Activated naive CD4-positive, alpha-beta T cell treated with anti-CD3 and anti-CD28 coated beads, Interleukin-2, amount 50 U/mL, for 72 hours (primary cell): ENCODE data around the gene IFNA13. TPM values are rescaled to one million over a fixed set of nuclear protein-coding genes. Genes with fewer than 3 reads are reported as not detected.

Source experiments
- ATAC-seq, 2 donors: fragments of 150-1000 bp; cut with Tn5 transposase; 2 replicates each; pipeline ENCODE4 v1.10.0; 2021; ENCODE audit warnings: mild to moderate bottlenecking in 2 of 2, moderate library complexity in 2 of 2
- DNase-seq, 2 donors: peaks; one replicate each; pipeline ENCODE4 v3.0.0; 2021 to 2022; ENCODE audit warnings: low spot score in 2 of 2
- H3K27ac Mint-ChIP-seq, 2 donors: one replicate each; pipeline ENCODE4 v1.8.0; 2022; ENCODE audit warnings: mild to moderate bottlenecking in 2 of 2, mixed read lengths in 2 of 2
- H3K36me3 Mint-ChIP-seq, 2 donors: one replicate each; pipeline ENCODE4 v1.8.0; 2022; ENCODE audit warnings: mixed read lengths in 2 of 2
- H3K9me3 Mint-ChIP-seq, 2 donors: one replicate each; pipeline ENCODE4 v1.8.0; 2022; ENCODE audit warnings: mixed read lengths in 2 of 2
- total RNA-seq, 2 donors: library from RNA; stranded (reverse); gene quantifications; one replicate each; pipeline ENCODE4 v1.2.3, GENCODE V29; 2022

The IFNA13 gene
- total RNA-seq: not detected

DNA sequence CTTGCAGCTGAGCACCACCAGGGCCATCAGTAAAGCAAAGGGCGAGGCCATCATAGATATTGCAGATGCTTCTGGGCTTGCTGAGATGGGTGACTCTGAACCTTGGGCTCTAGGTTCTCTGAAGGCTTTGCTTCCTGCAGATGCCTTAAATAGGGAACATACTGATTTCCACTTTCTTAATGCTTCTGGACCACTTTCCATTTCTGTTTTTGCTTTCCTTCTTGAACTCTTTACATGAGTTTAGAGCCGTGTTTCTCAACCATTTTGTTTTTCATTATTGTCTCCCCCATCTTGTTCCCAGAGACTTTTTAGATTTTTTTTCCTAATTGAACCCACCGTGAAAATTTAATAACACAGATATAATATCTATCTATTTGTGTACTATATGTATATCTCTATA is at the start of gene IFNA13:
Gene IFNA13, minus strand, starts transcription at position 101 of the 400 bp plus-strand sequence. Its CDS starts 47 bp downstream, at position 54.
- Mint-ChIP-seq H3K27ac (no peak within 1 kb of the TSS), H3K36me3 (no peaks in the 10 kb centered on the region), H3K9me3 (no peaks in the 10 kb centered on the region)
- ATAC-seq (no peak), DNase-seq (no peak)

- ATAC-seq (no peak), DNase-seq (no peak)
- Mint-ChIP-seq H3K27ac (no peak overlapping the region), H3K36me3 (no peaks in the 10 kb centered on the region), H3K9me3 (no peaks in the 10 kb centered on the region)
These were observed 47.8 kb upstream of the IFNA13 start for GRCh38 chr9:21415493-21416267.

GRCh38 chr9:21414220-21414940 is 46.5 kb upstream of the IFNA13 start:
- ATAC-seq (no peak), DNase-seq (no peak)
- Mint-ChIP-seq H3K36me3 (no peaks in the 10 kb centered on the region), H3K9me3 (no peaks in the 10 kb centered on the region), H3K27ac (no peak overlapping the region)

- DNase-seq (no peak), ATAC-seq (peak; percentile 53 to 73)
- no peaks in the 10 kb centered on the region for H3K36me3 Mint-ChIP-seq
- no peak overlapping the region for H3K27ac Mint-ChIP-seq
- no peaks in the 10 kb centered on the region for H3K9me3 Mint-ChIP-seq
These were observed 45.8 kb upstream of the IFNA13 start for GRCh38 chr9:21413624-21414023.

- H3K36me3 Mint-ChIP-seq: no peaks in the 10 kb centered on the region
- DNase-seq: no peak
- no peak overlapping the region for H3K27ac Mint-ChIP-seq
- ATAC-seq: no peak
- no peaks in the 10 kb centered on the region for H3K9me3 Mint-ChIP-seq
These were observed 45.3 kb upstream of the IFNA13 start for GRCh38 chr9:21413151-21413550.

- Mint-ChIP-seq H3K9me3 (no peaks in the 10 kb centered on the region), H3K27ac (no peak overlapping the region), H3K36me3 (no peaks in the 10 kb centered on the region)
- no peak for ATAC-seq
- DNase-seq: no peak
These were observed 44.2 kb upstream of the IFNA13 start for GRCh38 chr9:21412107-21412506.

DNA sequence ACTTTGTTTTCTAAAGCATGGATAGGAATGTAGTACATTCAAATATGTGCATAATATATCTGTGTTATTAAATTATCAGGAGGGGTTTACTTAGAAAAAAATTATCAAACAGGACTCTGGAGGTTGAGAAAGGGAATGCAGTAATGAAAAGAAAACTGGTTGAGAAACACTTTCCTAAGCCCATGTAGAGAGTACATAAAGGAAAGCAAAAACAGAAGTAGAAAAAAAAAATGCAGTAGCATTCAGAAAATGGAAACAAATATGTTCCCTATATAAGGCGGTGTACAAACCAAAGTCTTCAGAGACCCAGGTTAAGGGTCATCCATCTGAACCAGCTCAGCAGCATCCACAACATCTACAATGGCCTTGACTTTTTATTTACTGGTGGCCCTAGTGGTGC is 41.0 kb upstream of the IFNA13 start, which contains the start of gene IFNA8:
Gene IFNA8, plus strand, starts transcription at position 301 of the 400 bp plus-strand sequence. Its CDS starts 60 bp downstream, at position 361.
- H3K9me3 Mint-ChIP-seq: no peaks in the 10 kb centered on the region
- no peak for DNase-seq
- H3K27ac Mint-ChIP-seq: no peak within 1 kb of the TSS
- H3K36me3 Mint-ChIP-seq: no peaks in the 10 kb centered on the region
- ATAC-seq: no peak

DNA sequence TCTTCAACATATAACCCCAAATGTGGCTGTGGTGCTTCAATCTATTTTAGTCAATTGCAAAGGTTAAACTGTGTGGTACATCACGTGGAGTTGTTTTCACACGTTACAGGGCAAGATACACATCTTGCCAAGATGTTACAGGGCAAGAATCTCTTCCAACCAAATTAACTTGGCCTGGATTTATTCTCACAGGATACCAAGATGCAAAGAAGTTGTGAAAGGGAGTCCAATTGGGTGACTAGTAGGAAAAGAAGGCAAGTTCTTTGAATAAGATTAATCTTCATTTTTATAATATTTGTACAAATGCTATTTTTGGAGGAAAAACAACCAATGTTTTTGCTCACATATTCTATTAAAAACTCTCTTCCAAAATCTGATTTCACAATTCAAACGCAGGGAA is 36.3 kb upstream of the IFNA13 start:
- Mint-ChIP-seq H3K9me3 (peaks cover 0 to 6% of the 10 kb centered on the region in 2 donors), H3K36me3 (no peaks in the 10 kb centered on the region), H3K27ac (no peak overlapping the region)
- no peak for DNase-seq
- ATAC-seq: no peak

GRCh38 chr9:21402386-21403251 is 34.8 kb upstream of the IFNA13 start:
- Mint-ChIP-seq H3K9me3 (peaks cover 0 to 6% of the 10 kb centered on the region in 2 donors), H3K27ac (no peak overlapping the region), H3K36me3 (no peaks in the 10 kb centered on the region)
- DNase-seq (peak in 1 of 2 donors; percentile 10), ATAC-seq (peak; percentile 22 to 58)

DNA sequence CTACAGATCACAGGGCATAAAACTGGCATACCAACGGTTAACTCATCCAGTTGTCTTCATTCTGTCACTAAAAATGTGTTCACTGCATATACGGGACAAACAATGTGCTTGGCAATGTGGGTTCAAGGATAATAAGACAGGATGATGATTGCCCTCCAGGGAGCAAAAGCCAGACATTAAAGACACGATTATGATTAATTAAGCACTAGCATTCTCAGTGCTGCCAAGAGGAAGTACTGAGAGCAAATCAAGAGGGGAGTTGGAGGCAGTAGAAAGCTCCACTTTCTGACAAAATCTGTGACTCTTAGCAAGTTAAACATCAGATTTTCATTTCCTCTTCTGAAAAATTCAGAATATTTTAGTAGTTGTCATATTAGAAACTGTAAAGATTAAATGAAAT is 32.1 kb upstream of the IFNA13 start:
- Mint-ChIP-seq H3K9me3 (peaks cover 0 to 6% of the 10 kb centered on the region in 2 donors), H3K36me3 (no peaks in the 10 kb centered on the region)
- no peak for ATAC-seq

GRCh38 chr9:21398955-21399489 is 31.2 kb upstream of the IFNA13 start:
- Mint-ChIP-seq H3K27ac (no peak overlapping the region), H3K36me3 (no peaks in the 10 kb centered on the region), H3K9me3 (peaks cover 0 to 6% of the 10 kb centered on the region in 2 donors)
- DNase-seq: no peak
- no peak for ATAC-seq

More for the DNA sequence above, 32.1 kb upstream of the IFNA13 start:
- no peak for DNase-seq
- no peak overlapping the region for H3K27ac Mint-ChIP-seq

DNA sequence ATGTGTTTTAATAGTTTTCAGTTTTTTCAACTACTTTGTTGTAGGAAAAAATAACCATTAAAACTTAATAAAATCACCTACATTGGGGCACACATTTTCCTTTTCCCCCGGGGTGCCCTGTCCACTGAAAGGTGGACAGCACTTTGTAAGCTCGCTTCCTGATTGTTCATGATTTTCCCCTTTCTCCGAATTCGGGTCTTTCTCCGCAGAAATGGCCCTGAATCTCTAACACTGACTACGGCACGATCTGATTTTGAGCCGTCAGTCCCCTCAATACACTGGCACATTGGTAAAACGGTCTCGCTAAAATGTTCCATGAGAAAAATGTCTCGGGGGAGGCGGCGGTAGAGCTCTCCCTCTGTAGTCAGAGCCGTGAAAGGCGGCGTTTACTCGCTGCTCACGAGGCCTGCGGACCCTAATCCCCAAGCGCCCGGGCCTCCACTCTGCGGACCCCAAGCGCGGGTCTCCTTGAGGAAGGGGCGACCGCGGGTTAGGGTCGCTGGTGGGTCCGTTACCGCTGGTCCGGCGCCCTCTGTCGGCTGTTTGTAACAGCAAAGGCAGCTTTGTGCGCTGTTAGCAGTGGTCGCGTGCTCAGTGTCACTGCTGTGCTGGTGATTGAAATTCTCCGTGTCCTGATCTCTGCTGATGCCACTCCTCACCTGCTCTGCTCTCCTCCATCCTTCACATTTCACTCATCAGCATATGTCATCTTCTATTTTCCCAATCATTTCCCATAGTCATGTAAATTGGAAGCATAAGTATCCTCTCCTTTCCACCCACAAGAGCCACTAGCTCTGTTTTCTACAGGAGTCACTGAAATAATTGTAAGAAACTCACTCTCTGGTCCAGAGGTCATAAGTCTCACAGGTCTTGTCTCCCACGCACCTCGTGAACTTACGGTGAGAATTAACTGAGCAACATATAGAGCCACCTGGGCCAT is 28.2 kb upstream of the IFNA13 start:
- ATAC-seq (peak; percentile 83 to 86), DNase-seq (peak; percentile 62 to 67)
- Mint-ChIP-seq H3K36me3 (no peaks in the 10 kb centered on the region), H3K27ac (peak overlapping the region in 1 of 2 donors; percentile 55), H3K9me3 (peaks cover 0 to 6% of the 10 kb centered on the region in 2 donors)

- ATAC-seq (peak; percentile 40 to 71), DNase-seq (no peak)
- H3K27ac Mint-ChIP-seq: no peak overlapping the region
- H3K36me3 Mint-ChIP-seq: no peaks in the 10 kb centered on the region
- no peaks in the 10 kb centered on the region for H3K9me3 Mint-ChIP-seq
These were observed 24.4 kb upstream of the IFNA13 start for GRCh38 chr9:21392270-21392669.

DNA sequence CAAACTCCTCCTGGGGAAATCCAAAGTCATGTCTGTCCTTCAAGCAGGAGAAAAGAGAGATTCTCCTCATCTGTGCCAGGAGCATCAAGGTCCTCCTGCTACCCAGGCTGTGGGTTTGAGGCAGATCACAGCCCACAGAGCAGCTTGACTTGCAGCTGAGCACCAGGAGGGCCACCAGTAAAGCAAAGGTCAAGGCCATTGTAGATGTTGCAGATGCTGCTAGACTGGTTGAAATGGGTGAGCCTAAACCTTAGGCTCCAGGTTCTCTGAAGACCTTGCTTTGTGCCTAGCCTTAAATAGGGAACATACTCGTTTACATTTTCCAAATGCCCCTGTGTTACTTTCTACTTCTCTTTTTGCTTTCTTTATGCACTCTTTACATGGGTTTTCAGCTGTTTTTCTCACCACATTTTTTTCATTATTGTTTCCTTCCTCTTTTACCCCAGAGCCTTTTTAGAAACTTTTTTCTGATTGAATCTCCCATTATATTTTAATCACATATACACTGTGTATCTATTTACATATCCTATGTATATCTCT is 17.3 kb upstream of the IFNA13 start, which contains the start of gene IFNA2:
Gene IFNA2, minus strand, starts transcription at position 268 of the 540 bp plus-strand sequence. Its CDS starts 69 bp downstream, at position 199.
- ATAC-seq: no peak
- no peaks in the 10 kb centered on the region for H3K36me3 Mint-ChIP-seq
- no peak for DNase-seq
- no peak within 1 kb of the TSS for H3K27ac Mint-ChIP-seq
- no peaks in the 10 kb centered on the region for H3K9me3 Mint-ChIP-seq

- ATAC-seq (no peak), DNase-seq (no peak)
- H3K9me3 Mint-ChIP-seq: no peaks in the 10 kb centered on the region
These were observed 15.8 kb upstream of the IFNA13 start for GRCh38 chr9:21383627-21384026.

More at GRCh38 chr9:21383627-21384026, 15.8 kb upstream of the IFNA13 start:
- Mint-ChIP-seq H3K27ac (no peak overlapping the region), H3K36me3 (no peaks in the 10 kb centered on the region)
